ENCODE results near the gene L2HGDH.

The L2HGDH gene

GRCh38 chr14:50225974-50226297, 86.1 kb downstream of the L2HGDH start:
- DNase-seq, result no peak

GRCh38 chr14:50225067-50225973, 86.7 kb downstream of the L2HGDH start:
- no peak for DNase-seq

- no peak for DNase-seq
Measured at GRCh38 chr14:50222055-50222613, 89.9 kb downstream of the L2HGDH start.

- no peak for DNase-seq
Measured at GRCh38 chr14:50218501-50218900, 93.5 kb downstream of the L2HGDH start.

- no peak for DNase-seq
Measured at GRCh38 chr14:50215416-50215815, 96.6 kb downstream of the L2HGDH start.

GRCh38 chr14:50213795-50214194, 98.2 kb downstream of the L2HGDH start:
- DNase-seq, result no peak

- no peak for DNase-seq
Measured at GRCh38 chr14:50212726-50213125, 99.3 kb downstream of the L2HGDH start.

GRCh38 chr14:50210074-50210473, 102.0 kb downstream of the L2HGDH start:
- DNase-seq, result peak; percentile 48 to 49

GRCh38 chr14:50198499-50198898, 113.5 kb downstream of the L2HGDH start:
- DNase-seq, result no peak

GRCh38 chr14:50191499-50191898, 120.5 kb downstream of the L2HGDH start:
- no peak for DNase-seq
